Mesendoderm (in vitro differentiated cells): ENCODE measurements around the gene RPE65. TPM values are rescaled to one million over a fixed set of nuclear protein-coding genes. Genes with fewer than 3 reads are reported as not detected.

Source experiments
- DNase-seq: peaks from one replicate; pipeline ENCODE4 v3.0.0; 2013
- H2AK5ac ChIP-seq: 2 replicates; pipeline ENCODE4 v1.6.1; 2013; ENCODE audit warnings: low read length, inconsistent platforms
- H2BK120ac ChIP-seq: 2 replicates; pipeline ENCODE4 v1.6.1; 2013; ENCODE audit warnings: low read depth, mild to moderate bottlenecking, low read length, moderate library complexity, mixed read lengths
- H2BK15ac ChIP-seq: replicated peaks from 2 replicates; pipeline ENCODE4 v1.6.1; 2013; ENCODE audit warnings: low read depth, mild to moderate bottlenecking, moderate library complexity
- H2BK5ac ChIP-seq: 2 replicates; pipeline ENCODE4 v1.6.1; 2013; ENCODE audit warnings: low read length, inconsistent platforms
- H3K18ac ChIP-seq: 2 replicates; pipeline ENCODE4 v1.6.1; 2013; ENCODE audit warnings: mild to moderate bottlenecking, low read length, mixed read lengths
- H3K23ac ChIP-seq: one replicate; pipeline ENCODE4 v1.6.1; 2013; ENCODE audit warnings: low read length
- H3K27ac ChIP-seq: 2 replicates; pipeline ENCODE4 v1.5.1; 2013; ENCODE audit warnings: low read depth, mild to moderate bottlenecking, inconsistent platforms, low read length, moderate library complexity
- H3K27me3 ChIP-seq: 2 replicates; pipeline ENCODE4 v1.6.1; 2013; ENCODE audit warnings: low read length, control low read depth, mild to moderate bottlenecking, inconsistent platforms; ENCODE audit not compliant: insufficient read depth, poor library complexity
- H3K36me3 ChIP-seq: 2 replicates; pipeline ENCODE4 v1.6.1; 2013; ENCODE audit warnings: low read length, inconsistent platforms; ENCODE audit not compliant: control insufficient read depth, insufficient read depth
- H3K4ac ChIP-seq: one replicate; pipeline ENCODE4 v1.6.1; 2013; ENCODE audit warnings: low read depth, mild to moderate bottlenecking, low read length, moderate library complexity
- H3K4me1 ChIP-seq: 2 replicates; pipeline ENCODE4 v1.6.1; 2013; ENCODE audit warnings: low read depth, low read length, inconsistent platforms; ENCODE audit not compliant: control insufficient read depth
- H3K4me2 ChIP-seq: 2 replicates; pipeline ENCODE4 v1.6.1; 2013; ENCODE audit warnings: low read length
- H3K4me3 ChIP-seq: 2 replicates; pipeline ENCODE4 v1.5.1; 2013; ENCODE audit warnings: mild to moderate bottlenecking, low read length
- H3K56ac ChIP-seq: one replicate; pipeline ENCODE4 v1.6.1; 2013; ENCODE audit warnings: low read length
- H3K79me1 ChIP-seq: 2 replicates; pipeline ENCODE4 v1.6.1; 2013; ENCODE audit warnings: low read length, inconsistent platforms
- H3K79me2 ChIP-seq: 2 replicates; pipeline ENCODE4 v1.6.1; 2013; ENCODE audit warnings: mild to moderate bottlenecking, low read length; ENCODE audit not compliant: control insufficient read depth, insufficient read depth
- H3K9ac ChIP-seq: 2 replicates; pipeline ENCODE4 v1.6.1; 2013; ENCODE audit warnings: low read length, inconsistent platforms
- H4K5ac ChIP-seq: one replicate; pipeline ENCODE4 v1.6.1; 2013; ENCODE audit warnings: low read length
- H4K8ac ChIP-seq: one replicate; pipeline ENCODE4 v1.6.1; 2013; ENCODE audit warnings: low read depth, mild to moderate bottlenecking, control low read depth, low read length, moderate library complexity
- WGBS: extraction: QIAGEN DNeasy Blood & Tissue Kit; methylation state at CpG from one replicate; pipeline ENCODE4 v1.1.7; 2013; ENCODE audit warnings: low lambda C conversion rate, missing lambda C conversion rate; ENCODE audit not compliant: insufficient coverage; ENCODE audit errors: extremely low coverage; 5-methylcytosine and 5-hydroxymethylcytosine counted together
- polyA plus RNA-seq, 2 experiments: library from polyadenylated mRNA; stranded (reverse); fragments of 200-250 nt; gene quantifications; one replicate each; pipeline ENCODE4 v1.2.3, GENCODE V29; 2013

Gene RPE65
- polyA plus RNA-seq (2013, experiment 1 of 2), result 0.01 TPM
- polyA plus RNA-seq (2013, experiment 2 of 2), result not detected

DNA sequence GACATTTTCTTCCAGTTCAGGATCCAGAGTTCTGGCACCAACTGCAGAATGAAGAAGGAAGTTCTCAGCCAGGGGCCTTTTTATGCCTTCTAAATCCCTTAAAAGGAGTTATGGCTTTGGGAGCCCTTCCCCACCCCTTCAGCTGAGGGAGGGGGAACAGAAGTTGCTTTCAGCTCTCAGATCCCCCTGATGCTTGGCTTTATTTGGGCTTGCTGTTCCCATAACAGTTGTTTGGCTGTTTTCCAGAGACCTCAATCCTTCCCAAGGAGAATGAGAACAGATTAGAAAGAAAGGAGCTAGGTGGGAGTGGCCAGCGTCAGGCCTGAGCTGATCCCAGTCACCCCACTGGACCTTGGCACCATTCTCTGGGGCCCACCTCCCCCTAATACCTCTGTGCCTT, at the start of gene RPE65:
RPE65 (minus strand) TSS at position 54 of the 400 bp plus-strand sequence; CDS start at position 5, 49 bp downstream.
- no peak within 1 kb of the TSS for H3K56ac ChIP-seq
- H2BK120ac ChIP-seq, result no peak within 1 kb of the TSS
- no peak within 1 kb of the TSS for H2AK5ac ChIP-seq
- H3K4me2 ChIP-seq, result no peak within 1 kb of the TSS
- H3K79me2 ChIP-seq, result no peaks in the 10 kb centered on the region
- H3K4me1 ChIP-seq, result no peaks in the 10 kb centered on the region
- WGBS, result no CpG with 5 or more reads among the region's 1 CpG
- H2BK5ac ChIP-seq, result no peak within 1 kb of the TSS
- no peaks in the 10 kb centered on the region for H3K36me3 ChIP-seq
- no peak for DNase-seq
- no peak within 1 kb of the TSS for H3K4ac ChIP-seq
- no peak within 1 kb of the TSS for H3K23ac ChIP-seq
- no peak within 1 kb of the TSS for H3K18ac ChIP-seq
- no peak within 1 kb of the TSS for H4K5ac ChIP-seq
- H3K79me1 ChIP-seq, result no peaks in the 10 kb centered on the region
- H4K8ac ChIP-seq, result no peak within 1 kb of the TSS
- H3K4me3 ChIP-seq, result no peak within 1 kb of the TSS
- no peak within 1 kb of the TSS for H3K27ac ChIP-seq
- no peak within 1 kb of the TSS for H3K9ac ChIP-seq
- H3K27me3 ChIP-seq, result no peaks in the 10 kb centered on the region
- H2BK15ac ChIP-seq, result no peak within 1 kb of the TSS

DNA sequence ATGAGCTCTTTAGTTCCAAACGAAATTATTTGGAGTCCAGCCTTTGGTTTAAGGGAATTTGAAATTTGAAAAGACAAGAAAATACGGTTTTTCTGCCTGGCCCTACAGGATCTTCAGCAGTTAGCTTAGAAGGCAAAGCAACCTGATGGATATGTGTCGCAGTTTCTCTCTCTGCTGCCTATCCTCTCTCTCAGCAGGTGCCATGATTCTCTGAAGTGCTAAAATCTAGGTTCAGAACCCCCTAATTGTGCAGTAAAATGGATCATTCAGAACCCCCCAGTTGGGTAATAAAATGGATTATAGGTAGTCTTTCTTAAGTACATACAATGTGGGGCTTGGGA, 47.6 kb upstream of the RPE65 start:
- Histone ChIP-seq H3K4ac (no peak overlapping the region), H3K9ac (peak overlapping the region; percentile 66), H3K27me3 (no peaks in the 10 kb centered on the region), H3K27ac (no peak overlapping the region), H3K4me3 (peak overlapping the region; percentile 35), H3K56ac (peak overlapping the region; percentile 85), H2BK5ac (no peak overlapping the region), H2BK15ac (no peak overlapping the region), H3K79me2 (peaks cover 11% of the 10 kb centered on the region), H3K79me1 (peaks cover 4% of the 10 kb centered on the region), H3K4me2 (peak overlapping the region; percentile 85), H4K5ac (no peak overlapping the region), H4K8ac (no peak overlapping the region), H3K36me3 (no peaks in the 10 kb centered on the region), H3K4me1 (peaks cover 4% of the 10 kb centered on the region), H3K18ac (no peak overlapping the region), H3K23ac (no peak overlapping the region), H2BK120ac (no peak overlapping the region), H2AK5ac (no peak overlapping the region)
- WGBS, result no CpG with 5 or more reads among the region's 3 CpGs
- DNase-seq, result no peak

DNA sequence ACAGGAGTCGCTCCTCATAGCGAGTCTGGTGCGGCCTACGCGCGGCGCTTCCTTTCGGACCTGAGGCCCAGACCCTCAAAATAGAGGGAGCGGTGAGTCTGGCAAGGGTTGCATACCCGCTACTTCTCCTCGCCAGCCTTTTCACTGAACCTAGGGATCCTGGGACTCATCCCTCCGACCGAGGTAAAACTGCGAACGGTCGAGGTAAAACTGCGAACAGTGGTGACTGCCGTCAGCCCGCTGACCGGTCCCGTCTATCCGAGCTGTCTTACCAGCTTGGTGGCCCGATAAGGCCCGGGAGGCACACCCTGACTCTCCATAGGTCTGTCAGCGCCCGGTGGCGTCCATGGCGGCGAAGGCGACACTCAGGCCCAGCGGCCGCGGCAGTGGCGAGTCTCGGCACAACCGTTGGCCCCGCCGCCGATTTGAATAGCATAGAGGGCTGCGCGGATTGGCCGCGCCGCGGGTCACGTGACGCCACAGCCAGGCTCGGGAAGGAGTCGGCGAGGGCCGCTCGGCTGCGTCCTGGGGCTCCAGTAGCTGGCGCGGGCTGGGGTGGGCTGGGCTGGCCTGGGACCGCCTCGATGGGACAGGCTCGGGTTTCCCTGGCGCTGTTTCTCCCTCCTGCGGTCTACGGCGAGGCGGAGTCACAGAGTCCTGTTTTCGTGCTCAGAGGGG, 47.1 kb upstream of the RPE65 start, which contains the start of gene DEPDC1:
DEPDC1 (minus strand) TSS at position 403 of the 678 bp plus-strand sequence; CDS start at position 320, 83 bp downstream.
- no CpG with 5 or more reads among the region's 64 CpGs for WGBS
- peak; percentile 98 for DNase-seq
- no peaks in the 10 kb centered on the region for H3K27me3 ChIP-seq
- no peak within 1 kb of the TSS for H2AK5ac ChIP-seq
- peak within 1 kb of the TSS; percentile 94 for H3K4ac ChIP-seq
- no peak within 1 kb of the TSS for H2BK15ac ChIP-seq
- H3K9ac ChIP-seq, result peak within 1 kb of the TSS; percentile 98
- peak within 1 kb of the TSS; percentile 4 for H2BK120ac ChIP-seq
- H2BK5ac ChIP-seq, result peak within 1 kb of the TSS; percentile 83
- H3K56ac ChIP-seq, result peak within 1 kb of the TSS; percentile 98
- H4K8ac ChIP-seq, result no peak within 1 kb of the TSS
- H4K5ac ChIP-seq, result no peak within 1 kb of the TSS
- peaks cover 4% of the 10 kb centered on the region for H3K4me1 ChIP-seq
- peaks cover 4% of the 10 kb centered on the region for H3K79me1 ChIP-seq
- peak within 1 kb of the TSS; percentile 24 for H3K23ac ChIP-seq
- H3K27ac ChIP-seq, result peak within 1 kb of the TSS; percentile 13
- peak within 1 kb of the TSS; percentile 65 for H3K18ac ChIP-seq
- H3K4me3 ChIP-seq, result peak within 1 kb of the TSS; percentile 74
- H3K4me2 ChIP-seq, result peak within 1 kb of the TSS; percentile 85
- peaks cover 11% of the 10 kb centered on the region for H3K79me2 ChIP-seq
- H3K36me3 ChIP-seq, result no peaks in the 10 kb centered on the region

DNA sequence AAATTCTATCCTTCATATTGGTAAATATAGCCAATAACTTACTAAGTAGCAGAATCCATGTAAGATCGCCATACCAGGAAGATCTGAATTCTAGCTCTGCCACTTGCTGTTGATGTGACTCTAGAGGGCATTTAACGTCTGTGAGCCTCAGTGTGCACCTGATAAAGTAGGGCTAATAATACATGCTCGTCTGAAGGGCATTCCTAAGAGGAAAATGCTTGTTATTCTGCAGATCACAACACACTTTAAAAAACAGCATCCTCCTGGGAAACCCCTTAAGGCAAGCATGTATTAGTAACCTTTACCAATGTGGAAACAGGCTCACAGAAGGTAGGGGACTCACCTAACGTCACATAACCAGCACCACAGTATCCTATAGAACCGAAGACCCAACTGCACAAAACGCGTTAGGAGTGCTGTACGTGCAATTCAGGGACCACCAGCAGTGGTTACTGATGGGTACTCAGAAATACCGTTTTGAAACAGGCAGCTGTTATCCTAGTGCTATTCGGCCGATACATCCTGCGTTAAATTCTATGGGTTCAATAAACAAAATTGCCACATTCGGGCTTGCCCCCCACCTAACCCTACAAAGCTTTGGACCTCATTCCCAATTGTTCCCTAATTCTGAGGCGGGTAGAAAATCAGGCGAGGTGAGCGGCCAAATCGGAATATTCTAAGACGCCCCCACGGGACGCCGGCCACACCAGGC, 46.4 kb upstream of the RPE65 start:
- WGBS, result no CpG with 5 or more reads among the region's 21 CpGs
- Histone ChIP-seq H3K79me1 (peaks cover 4% of the 10 kb centered on the region), H3K36me3 (no peaks in the 10 kb centered on the region), H3K56ac (peak overlapping the region; percentile 98), H3K18ac (peak overlapping the region; percentile 65), H4K8ac (no peak overlapping the region), H3K9ac (peak overlapping the region; percentile 98), H3K27me3 (no peaks in the 10 kb centered on the region), H4K5ac (no peak overlapping the region), H2BK15ac (no peak overlapping the region), H2AK5ac (no peak overlapping the region), H3K27ac (peak overlapping the region; percentile 13), H3K79me2 (peaks cover 11% of the 10 kb centered on the region), H3K23ac (no peak overlapping the region), H2BK120ac (no peak overlapping the region), H3K4ac (peak overlapping the region; percentile 94), H3K4me2 (peak overlapping the region; percentile 72), H2BK5ac (no peak overlapping the region), H3K4me1 (peaks cover 4% of the 10 kb centered on the region), H3K4me3 (peak overlapping the region; percentile 74)
- peak; percentile 21 for DNase-seq

DNA sequence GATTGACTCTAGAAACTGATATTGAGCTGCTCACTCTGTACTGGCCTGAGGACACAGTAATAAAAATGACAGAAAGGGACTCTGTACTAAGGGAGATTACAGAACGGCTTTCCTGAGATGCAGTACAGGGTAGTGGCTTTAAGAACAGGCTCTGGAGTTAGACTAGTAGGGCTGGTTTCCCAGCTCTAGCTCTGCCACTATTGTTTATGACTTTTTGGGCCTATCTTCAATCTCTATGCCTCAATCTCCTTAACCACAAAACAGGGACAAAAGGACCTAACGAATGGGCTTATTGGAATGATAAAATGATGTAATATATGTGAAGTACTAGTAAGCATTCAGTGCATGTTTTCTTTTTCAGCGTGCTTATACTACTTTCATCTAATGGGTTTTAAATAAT, 45.8 kb upstream of the RPE65 start:
- no peak overlapping the region for H3K4me3 ChIP-seq
- peak; percentile 12 for DNase-seq
- no CpG with 5 or more reads among the region's 3 CpGs for WGBS

More for the DNA sequence above, 45.8 kb upstream of the RPE65 start:
- Histone ChIP-seq H3K18ac (no peak overlapping the region), H2BK5ac (no peak overlapping the region), H2BK120ac (no peak overlapping the region), H2BK15ac (no peak overlapping the region), H3K56ac (no peak overlapping the region), H3K79me1 (peaks cover 4% of the 10 kb centered on the region), H3K4ac (no peak overlapping the region), H3K79me2 (peaks cover 11% of the 10 kb centered on the region), H3K27me3 (no peaks in the 10 kb centered on the region), H4K5ac (no peak overlapping the region), H3K4me2 (peak overlapping the region; percentile 72), H3K23ac (no peak overlapping the region), H3K4me1 (peaks cover 4% of the 10 kb centered on the region), H2AK5ac (no peak overlapping the region), H3K27ac (no peak overlapping the region), H3K36me3 (peaks cover 1% of the 10 kb centered on the region), H3K9ac (peak overlapping the region; percentile 98), H4K8ac (no peak overlapping the region)
